OCI-LY7 (cell line): ENCODE measurements around the gene P4HA3. TPM values are rescaled to one million over a fixed set of nuclear protein-coding genes. Genes with fewer than 3 reads are reported as not detected.

Experiments
- BruUV-seq: library from RNA; stranded (reverse); fragments of 400-500 nt; replicated peaks from 2 replicates; lab custom pipeline; 2021; lab: Mats Ljungman, UMichigan
- CTCF ChIA-PET: fragments of 300-600 bp; sonication (Branson Sonifier 250); formaldehyde crosslinking; loops from one replicate; lab custom pipeline; 2022; ENCODE audit warnings: antibody characterized with exemption; ENCODE audit not compliant: unreplicated experiment; lab: Charles Lee
- POLR2A ChIA-PET: fragments of 300-600 bp; sonication (Branson Sonifier 250); formaldehyde crosslinking; loops from one replicate; lab custom pipeline; 2022; ENCODE audit warnings: antibody characterized with exemption; lab: Charles Lee
- DNase-seq: peaks from one replicate; pipeline ENCODE4 v3.0.0-alpha.2; 2015; ENCODE audit warnings: low spot score
- H2AFZ ChIP-seq: fragments of 200-600 bp; sonication (generic), shearing (Covaris generic); 2 replicates; pipeline ENCODE4 v1.6.1; 2014; ENCODE audit warnings: mild to moderate bottlenecking, antibody characterized with exemption, low read length, moderate library complexity
- H3K27ac ChIP-seq: fragments of 200-600 bp; sonication (generic); 2 replicates; pipeline ENCODE4 v1.5.1; 2014; ENCODE audit warnings: mixed run types, low read depth, mild to moderate bottlenecking, moderate library complexity, low read length, inconsistent platforms; ENCODE audit not compliant: poor library complexity, severe bottlenecking
- H3K36me3 ChIP-seq: fragments of 200-600 bp; sonication (generic); 2 replicates; pipeline ENCODE4 v1.6.1; 2014; ENCODE audit warnings: mild to moderate bottlenecking, antibody characterized with exemption, low read length, moderate library complexity, mixed read lengths; ENCODE audit not compliant: insufficient read depth
- H3K4me1 ChIP-seq: fragments of 200-600 bp; sonication (generic); 2 replicates; pipeline ENCODE4 v1.5.1; 2014; ENCODE audit warnings: mild to moderate bottlenecking, low read length; ENCODE audit not compliant: insufficient read depth, poor library complexity, severe bottlenecking
- H3K4me2 ChIP-seq: fragments of 200-600 bp; sonication (generic); 2 replicates; pipeline ENCODE4 v1.6.1; 2014; ENCODE audit warnings: mild to moderate bottlenecking, low read length
- H3K4me3 ChIP-seq: fragments of 200-600 bp; sonication (generic); 2 replicates; pipeline ENCODE4 v1.5.1; 2014; ENCODE audit warnings: mild to moderate bottlenecking, low read depth, low read length; ENCODE audit not compliant: poor library complexity, severe bottlenecking
- H3K79me2 ChIP-seq: fragments of 200-600 bp; sonication (generic); 2 replicates; pipeline ENCODE4 v1.6.1; 2016; ENCODE audit warnings: low read depth, mild to moderate bottlenecking, low read length, moderate library complexity, mixed read lengths; ENCODE audit not compliant: insufficient read depth
- H3K9me2 ChIP-seq: fragments of 200-600 bp; sonication (generic); 2 replicates; pipeline ENCODE4 v1.6.1; 2016; ENCODE audit warnings: mild to moderate bottlenecking, low read length, mixed read lengths; ENCODE audit not compliant: insufficient read depth
- H3K9me3 ChIP-seq: fragments of 200-600 bp; sonication (generic); 2 replicates; pipeline ENCODE4 v1.6.1; 2014; ENCODE audit warnings: mild to moderate bottlenecking, mixed run types, low read length, mixed read lengths
- H4K20me1 ChIP-seq: fragments of 200-600 bp; sonication (generic); 2 replicates; pipeline ENCODE4 v1.6.1; 2014; ENCODE audit warnings: mild to moderate bottlenecking, antibody characterized with exemption, low read length, moderate library complexity, mixed read lengths; ENCODE audit not compliant: insufficient read depth
- CTCF ChIP-seq: fragments of 200-600 bp; sonication (generic); conservative IDR thresholded peaks from 2 replicates; pipeline ENCODE4 v1.5.1; 2014; ENCODE audit warnings: mild to moderate bottlenecking, antibody characterized with exemption, low read length, moderate library complexity, mixed read lengths
- EZH2phosphoT487 ChIP-seq: fragments of 200-600 bp; sonication (generic); IDR thresholded peaks from 2 replicates; pipeline ENCODE4 v1.6.1; 2018; ENCODE audit warnings: low read depth, borderline replicate concordance, mild to moderate bottlenecking, mixed run types, antibody characterized with exemption, low read length, moderate library complexity, mixed read lengths
- intact Hi-C: fragments of 100-400 bp; cut with micrococcal nuclease; formaldehyde crosslinking; loops from one replicate; pipeline ENCODE4 v1.10.0; 2022; ENCODE audit not compliant: unreplicated experiment
- total RNA-seq, 2 experiments: library from RNA; depleted of rRNA in 1 of 2; stranded (reverse); fragments of >200 nt in 1 of 2; shearing (Covaris generic) in 1 of 2; gene quantifications; 2 replicates each; pipeline ENCODE4 v1.2.3, GENCODE V29; 2014 to 2022

The P4HA3 gene
- total RNA-seq, 2 experiments from 2014 or later, result not detected

GRCh38 chr11:74255741-74256375, 55.6 kb downstream of the P4HA3 start:
- H3K79me2 ChIP-seq, result no peaks in the 10 kb centered on the region
- intact Hi-C loops, result loop anchor here (1.0 to 5.0 kb wide), 2 partner anchors 191 to 292 kb away; no protein-coding TSS in a partner anchor
- H3K36me3 ChIP-seq, result peaks cover 20% of the 10 kb centered on the region; the same call in 1 of the 2 replicates
- DNase-seq, result peak; percentile 65
- no peak overlapping the region for H3K4me3 ChIP-seq
- no peaks in the 10 kb centered on the region for H3K9me2 ChIP-seq
- H3K4me1 ChIP-seq, result no peaks in the 10 kb centered on the region
- H2AFZ ChIP-seq, result no peak overlapping the region
- H3K9me3 ChIP-seq, result no peaks in the 10 kb centered on the region; the same call in 1 of the 2 replicates
- no peak overlapping the region for H3K27ac ChIP-seq
- no peak for TF ChIP-seq EZH2phosphoT487
- TF ChIP-seq CTCF, result peak; percentile 96
- no peak overlapping the region for H3K4me2 ChIP-seq
- POLR2A ChIA-PET, result interaction anchor here (0.5 to 1.0 kb wide), 4 partner anchors 17 to 1306 kb away, joined by 3 to 4 read pairs (median 3); no protein-coding TSS in a partner anchor
- no peaks in the 10 kb centered on the region for H4K20me1 ChIP-seq
- BruUV-seq, result no TSS peak
- CTCF ChIA-PET, result interaction anchor here (0.6 to 1.4 kb wide), 2 partner anchors 85 to 194 kb away, joined by 3 read pairs; partner anchors contain the start of genes C2CD3 and PPME1

- Histone ChIP-seq H3K4me3 (no peak overlapping the region), H3K27ac (no peak overlapping the region), H3K9me3 (no peaks in the 10 kb centered on the region), H2AFZ (no peak overlapping the region), H3K4me2 (no peak overlapping the region), H3K9me2 (no peaks in the 10 kb centered on the region), H3K79me2 (no peaks in the 10 kb centered on the region), H3K4me1 (no peaks in the 10 kb centered on the region), H3K36me3 (peaks cover 23% of the 10 kb centered on the region; the same call in 1 of the 2 replicates), H4K20me1 (no peaks in the 10 kb centered on the region)
- TF ChIP-seq EZH2phosphoT487 (no peak), CTCF (no peak)
- intact Hi-C loops, result no loop called here
- ChIA-PET POLR2A (no interaction called here), CTCF (no interaction called here)
- DNase-seq, result no peak
- no TSS peak for BruUV-seq
Observed at GRCh38 chr11:74253361-74253760, 58.1 kb downstream of the P4HA3 start.

DNA sequence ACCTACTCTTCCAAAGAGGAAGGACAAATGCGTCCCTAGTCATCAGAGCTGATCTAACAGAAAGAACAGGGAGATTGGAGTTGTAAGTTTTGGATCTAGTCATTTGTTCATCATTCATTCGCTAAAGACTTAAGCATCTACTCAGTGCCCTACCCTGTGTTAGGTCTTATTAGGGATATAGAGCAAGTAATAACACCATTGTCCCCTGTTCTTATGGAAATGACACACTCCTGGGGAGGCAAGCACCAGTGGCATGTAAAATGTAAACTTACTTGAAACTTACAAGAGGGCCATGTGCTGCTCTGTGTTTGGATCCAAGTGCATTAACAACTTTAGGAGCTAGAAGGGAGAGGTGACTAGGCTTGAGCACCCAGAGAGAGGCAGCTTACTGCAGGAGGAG, 61.9 kb downstream of the P4HA3 start:
- DNase-seq, result no peak
- no peak overlapping the region for H3K4me3 ChIP-seq
- no peaks in the 10 kb centered on the region for H3K9me3 ChIP-seq
- CTCF ChIA-PET, result no interaction called here
- H3K36me3 ChIP-seq, result peaks cover 48% of the 10 kb centered on the region
- no peak overlapping the region for H3K4me2 ChIP-seq
- BruUV-seq, result no TSS peak
- H3K4me1 ChIP-seq, result no peaks in the 10 kb centered on the region
- H3K27ac ChIP-seq, result no peak overlapping the region
- intact Hi-C loops, result no loop called here
- H4K20me1 ChIP-seq, result no peaks in the 10 kb centered on the region
- TF ChIP-seq EZH2phosphoT487 (no peak), CTCF (no peak)
- no peaks in the 10 kb centered on the region for H3K9me2 ChIP-seq
- H3K79me2 ChIP-seq, result no peaks in the 10 kb centered on the region
- no peak overlapping the region for H2AFZ ChIP-seq
- POLR2A ChIA-PET, result no interaction called here
